ENCODE results near the gene PDLIM5. TPM values are rescaled to one million over a fixed set of nuclear protein-coding genes. Genes with fewer than 3 reads are reported as not detected.

PDLIM5 gene
- total RNA-seq, 1 experiment from 2014 or later = 53.8 TPM

DNA sequence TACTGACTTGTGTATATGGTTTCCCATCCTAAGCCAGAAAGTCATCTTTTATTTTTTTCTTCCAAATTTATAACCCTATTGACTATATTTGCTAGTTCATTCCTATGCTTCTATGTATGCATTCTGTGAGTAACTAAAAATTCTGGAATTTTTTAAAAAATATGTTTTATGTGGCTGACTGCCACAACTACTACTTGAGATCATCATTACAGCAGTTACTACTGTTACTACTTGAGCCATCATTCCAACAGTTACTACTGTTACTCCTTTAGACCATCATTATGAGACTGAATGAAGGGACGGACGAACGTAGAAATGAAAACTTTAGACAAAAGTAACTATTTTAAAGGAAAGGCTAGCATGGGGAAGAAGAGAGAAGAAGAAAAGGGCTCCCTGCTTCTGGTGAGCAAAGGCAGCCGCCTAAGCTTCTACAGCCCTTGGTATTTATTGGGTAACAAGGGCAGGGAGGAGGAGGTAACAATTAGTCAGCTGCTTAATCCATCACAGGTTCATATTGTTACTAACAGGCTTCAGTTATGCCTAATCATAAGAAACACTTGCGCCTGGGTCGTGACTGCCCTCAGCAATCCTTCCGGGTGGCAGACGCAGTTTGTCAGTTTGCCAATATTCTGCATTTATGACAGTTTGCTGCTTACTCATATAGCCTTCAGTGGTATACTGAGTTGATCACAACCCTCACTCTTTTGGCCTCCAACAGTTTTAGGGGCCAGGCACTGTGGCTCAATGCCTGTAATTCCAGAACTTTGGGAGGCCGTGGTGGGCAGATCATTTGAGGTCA lies 80.4 kb downstream of the PDLIM5 start:
- DNase-seq = no peak
- Histone ChIP-seq H3K4me1 (ENCODE audit: low read length) (peaks cover 44% of the 10 kb centered on the region), H3K9ac (ENCODE audit: low read length) (no peak overlapping the region), H4K20me1 (ENCODE audit: insufficient read depth, low read depth, low read length) (no peaks in the 10 kb centered on the region), H3K4me3 (ENCODE audit: low read length) (no peak overlapping the region), H3K9me2 (replicated peaks; ENCODE audit: insufficient read depth, low read length) (no peaks in the 10 kb centered on the region), H3K27ac (ENCODE audit: low read length) (no peak overlapping the region), H3K79me2 (ENCODE audit: low read length) (peaks cover 50% of the 10 kb centered on the region), H3K36me3 (ENCODE audit: insufficient read depth, low read length) (no peaks in the 10 kb centered on the region), H3K27me3 (ENCODE audit: low read length) (no peaks in the 10 kb centered on the region), H2AFZ (ENCODE audit: low read length) (no peak overlapping the region), H3K4me2 (ENCODE audit: low read depth, low read length, poor library complexity, severe bottlenecking) (no peak overlapping the region), H3K9me3 (ENCODE audit: low read length) (no peaks in the 10 kb centered on the region)

GRCh38 chr4:94533405-94534223 lies 81.9 kb downstream of the PDLIM5 start:
- Histone ChIP-seq H3K9me3 (ENCODE audit: low read length) (no peaks in the 10 kb centered on the region), H3K27me3 (ENCODE audit: low read length) (no peaks in the 10 kb centered on the region), H4K20me1 (ENCODE audit: insufficient read depth, low read depth, low read length) (no peaks in the 10 kb centered on the region), H2AFZ (ENCODE audit: low read length) (no peak overlapping the region), H3K4me2 (ENCODE audit: low read depth, low read length, poor library complexity, severe bottlenecking) (peak overlapping the region; percentile 58), H3K79me2 (ENCODE audit: low read length) (peaks cover 56% of the 10 kb centered on the region), H3K9me2 (replicated peaks; ENCODE audit: insufficient read depth, low read length) (no peaks in the 10 kb centered on the region), H3K27ac (ENCODE audit: low read length) (peak overlapping the region; percentile 73), H3K9ac (ENCODE audit: low read length) (peak overlapping the region; percentile 35; the same call in 1 of the 2 replicates), H3K4me3 (ENCODE audit: low read length) (0 out of 2 replicates have a peak overlapping the region, but pooled peaks have one; percentile 27), H3K36me3 (ENCODE audit: insufficient read depth, low read length) (no peaks in the 10 kb centered on the region), H3K4me1 (ENCODE audit: low read length) (peaks cover 44% of the 10 kb centered on the region)
- peak; percentile 45 for DNase-seq

GRCh38 chr4:94534401-94535312 lies 82.9 kb downstream of the PDLIM5 start:
- no peaks in the 10 kb centered on the region for H3K36me3 ChIP-seq (ENCODE audit: insufficient read depth, low read length)
- no peaks in the 10 kb centered on the region for H3K9me2 ChIP-seq (replicated peaks; ENCODE audit: insufficient read depth, low read length)
- peak overlapping the region; percentile 33; the same call in 1 of the 2 replicates for H3K9ac ChIP-seq (ENCODE audit: low read length)
- H3K9me3 ChIP-seq (ENCODE audit: low read length) = no peaks in the 10 kb centered on the region
- peaks cover 44% of the 10 kb centered on the region for H3K4me1 ChIP-seq (ENCODE audit: low read length)
- H3K27ac ChIP-seq (ENCODE audit: low read length) = peak overlapping the region; percentile 73
- DNase-seq = peak; percentile 74
- H2AFZ ChIP-seq (ENCODE audit: low read length) = no peak overlapping the region
- H3K4me3 ChIP-seq (ENCODE audit: low read length) = peak overlapping the region; percentile 24; the same call in 1 of the 2 replicates
- H3K79me2 ChIP-seq (ENCODE audit: low read length) = peaks cover 66% of the 10 kb centered on the region
- no peaks in the 10 kb centered on the region for H3K27me3 ChIP-seq (ENCODE audit: low read length)
- peak overlapping the region; percentile 58 for H3K4me2 ChIP-seq (ENCODE audit: low read depth, low read length, poor library complexity, severe bottlenecking)
- H4K20me1 ChIP-seq (ENCODE audit: insufficient read depth, low read depth, low read length) = no peaks in the 10 kb centered on the region

DNA sequence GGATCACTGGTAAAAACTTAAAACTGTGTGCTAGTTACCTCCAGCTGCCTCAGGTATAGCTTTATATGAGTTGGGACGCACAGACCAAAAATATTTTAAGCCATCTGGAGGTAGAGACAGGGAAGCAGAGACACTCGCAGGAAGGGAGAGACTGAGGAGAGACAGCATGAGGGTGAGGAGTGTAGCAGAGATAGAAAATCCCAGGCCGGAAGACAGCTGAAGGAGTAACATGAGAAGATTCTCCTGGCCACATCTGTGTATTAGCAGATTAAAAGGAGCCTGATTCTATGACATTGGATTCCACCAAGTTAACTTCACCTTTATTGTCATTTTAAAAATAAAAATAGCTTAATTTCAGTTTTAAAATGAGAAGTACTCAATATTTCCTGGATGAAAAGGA lies 84.3 kb downstream of the PDLIM5 start:
- H4K20me1 ChIP-seq (ENCODE audit: insufficient read depth, low read depth, low read length) = no peaks in the 10 kb centered on the region
- no peaks in the 10 kb centered on the region for H3K36me3 ChIP-seq (ENCODE audit: insufficient read depth, low read length)
- H3K4me2 ChIP-seq (ENCODE audit: low read depth, low read length, poor library complexity, severe bottlenecking) = no peak overlapping the region
- H3K9me2 ChIP-seq (replicated peaks; ENCODE audit: insufficient read depth, low read length) = no peaks in the 10 kb centered on the region
- H3K4me3 ChIP-seq (ENCODE audit: low read length) = no peak overlapping the region
- H3K27ac ChIP-seq (ENCODE audit: low read length) = no peak overlapping the region
- no peak for DNase-seq
- H2AFZ ChIP-seq (ENCODE audit: low read length) = no peak overlapping the region
- peaks cover 62% of the 10 kb centered on the region for H3K79me2 ChIP-seq (ENCODE audit: low read length)
- H3K9me3 ChIP-seq (ENCODE audit: low read length) = no peaks in the 10 kb centered on the region
- no peaks in the 10 kb centered on the region for H3K27me3 ChIP-seq (ENCODE audit: low read length)
- H3K4me1 ChIP-seq (ENCODE audit: low read length) = peaks cover 39% of the 10 kb centered on the region
- no peak overlapping the region for H3K9ac ChIP-seq (ENCODE audit: low read length)

GRCh38 chr4:94536649-94537469 lies 85.1 kb downstream of the PDLIM5 start:
- H3K9ac ChIP-seq (ENCODE audit: low read length) = no peak overlapping the region
- H3K27me3 ChIP-seq (ENCODE audit: low read length) = no peaks in the 10 kb centered on the region
- H3K9me3 ChIP-seq (ENCODE audit: low read length) = no peaks in the 10 kb centered on the region
- H3K79me2 ChIP-seq (ENCODE audit: low read length) = peaks cover 56% of the 10 kb centered on the region
- no peak for DNase-seq
- no peaks in the 10 kb centered on the region for H3K9me2 ChIP-seq (replicated peaks; ENCODE audit: insufficient read depth, low read length)
- no peak overlapping the region for H3K4me3 ChIP-seq (ENCODE audit: low read length)
- no peaks in the 10 kb centered on the region for H4K20me1 ChIP-seq (ENCODE audit: insufficient read depth, low read depth, low read length)
- H3K4me1 ChIP-seq (ENCODE audit: low read length) = peaks cover 38% of the 10 kb centered on the region
- H3K4me2 ChIP-seq (ENCODE audit: low read depth, low read length, poor library complexity, severe bottlenecking) = no peak overlapping the region
- H3K27ac ChIP-seq (ENCODE audit: low read length) = no peak overlapping the region
- no peak overlapping the region for H2AFZ ChIP-seq (ENCODE audit: low read length)
- no peaks in the 10 kb centered on the region for H3K36me3 ChIP-seq (ENCODE audit: insufficient read depth, low read length)

DNA sequence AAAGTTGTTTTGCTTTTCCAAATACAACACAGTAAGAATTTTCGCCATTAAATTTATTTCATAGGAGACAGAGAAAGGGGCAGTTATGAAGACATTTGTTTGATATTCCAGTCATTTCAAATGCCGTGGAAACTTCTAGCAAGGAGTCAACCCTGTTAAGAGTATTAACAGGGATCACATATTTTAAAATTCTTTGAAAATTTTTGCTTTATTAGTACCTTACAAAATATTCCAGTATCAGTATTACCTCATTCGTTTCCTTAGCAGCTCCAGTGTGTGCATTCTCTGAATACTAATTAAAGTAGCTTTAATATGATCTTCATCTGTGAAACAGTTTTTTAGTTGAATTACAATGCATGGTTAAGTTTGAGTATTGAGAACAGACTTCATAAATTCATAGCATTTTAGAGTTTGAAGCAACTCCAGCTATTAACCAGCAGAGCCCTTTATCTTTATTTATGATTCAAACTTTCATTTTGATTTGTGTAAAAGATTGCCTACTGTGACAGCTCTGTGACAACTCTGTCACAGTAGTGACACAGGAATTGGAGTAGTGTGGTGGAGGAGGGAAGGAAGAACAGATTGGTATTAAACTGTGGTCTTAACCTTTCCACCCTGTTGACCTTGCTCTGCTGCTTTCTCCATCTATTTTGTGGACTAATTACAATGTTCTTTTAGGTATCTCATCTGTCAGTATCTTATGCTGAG lies 86.3 kb downstream of the PDLIM5 start:
- no peaks in the 10 kb centered on the region for H3K27me3 ChIP-seq (ENCODE audit: low read length)
- no peak overlapping the region for H3K4me3 ChIP-seq (ENCODE audit: low read length)
- H3K4me1 ChIP-seq (ENCODE audit: low read length) = peaks cover 35% of the 10 kb centered on the region
- no peaks in the 10 kb centered on the region for H3K9me2 ChIP-seq (replicated peaks; ENCODE audit: insufficient read depth, low read length)
- H3K36me3 ChIP-seq (ENCODE audit: insufficient read depth, low read length) = no peaks in the 10 kb centered on the region
- H3K4me2 ChIP-seq (ENCODE audit: low read depth, low read length, poor library complexity, severe bottlenecking) = no peak overlapping the region
- DNase-seq = no peak
- H3K9ac ChIP-seq (ENCODE audit: low read length) = no peak overlapping the region
- no peaks in the 10 kb centered on the region for H4K20me1 ChIP-seq (ENCODE audit: insufficient read depth, low read depth, low read length)
- peaks cover 51% of the 10 kb centered on the region for H3K79me2 ChIP-seq (ENCODE audit: low read length)
- H2AFZ ChIP-seq (ENCODE audit: low read length) = no peak overlapping the region
- no peaks in the 10 kb centered on the region for H3K9me3 ChIP-seq (ENCODE audit: low read length)
- H3K27ac ChIP-seq (ENCODE audit: low read length) = no peak overlapping the region

- Histone ChIP-seq H4K20me1 (ENCODE audit: insufficient read depth, low read depth, low read length) (no peaks in the 10 kb centered on the region), H3K4me3 (ENCODE audit: low read length) (no peak overlapping the region), H3K27me3 (ENCODE audit: low read length) (no peaks in the 10 kb centered on the region), H3K36me3 (ENCODE audit: insufficient read depth, low read length) (no peaks in the 10 kb centered on the region), H3K79me2 (ENCODE audit: low read length) (peaks cover 48% of the 10 kb centered on the region), H3K4me2 (ENCODE audit: low read depth, low read length, poor library complexity, severe bottlenecking) (no peak overlapping the region), H2AFZ (ENCODE audit: low read length) (no peak overlapping the region), H3K27ac (ENCODE audit: low read length) (no peak overlapping the region), H3K9me3 (ENCODE audit: low read length) (no peaks in the 10 kb centered on the region), H3K4me1 (ENCODE audit: low read length) (peaks cover 11% of the 10 kb centered on the region), H3K9me2 (replicated peaks; ENCODE audit: insufficient read depth, low read length) (no peaks in the 10 kb centered on the region), H3K9ac (ENCODE audit: low read length) (no peak overlapping the region)
- no peak for DNase-seq
Measured at GRCh38 chr4:94540476-94540875, 88.7 kb downstream of the PDLIM5 start.
